GM23338 (cell line): Measurements from ENCODE around the gene ELAC2. TPM values are rescaled to one million over a fixed set of nuclear protein-coding genes. Genes with fewer than 3 reads are reported as not detected.

Experiments
- ATAC-seq: fragments of 200-7000 bp; cut with Tn5 transposase; 3 replicates; pipeline ENCODE4 v1.9.1; 2020
- DNase-seq: peaks from one replicate; pipeline ENCODE4 v3.0.0-alpha.2; 2015; ENCODE audit warnings: low spot score
- H2AFZ ChIP-seq: fragments of 200-600 bp; sonication (generic); 2 replicates; pipeline ENCODE4 v1.8.0; 2016; ENCODE audit warnings: antibody characterized with exemption, mild to moderate bottlenecking, moderate library complexity
- H3F3A ChIP-seq: fragments of 200-600 bp; sonication (generic); replicated peaks from 2 replicates; pipeline ENCODE4 v1.8.0; 2017; ENCODE audit warnings: antibody characterized with exemption, mixed run types, low read depth
- H3K27ac ChIP-seq: fragments of 200-600 bp; sonication (generic); 2 replicates; pipeline ENCODE4 v1.6.1; 2016; ENCODE audit warnings: low read depth
- H3K27me3 ChIP-seq: fragments of 200-600 bp; sonication (generic); 2 replicates; pipeline ENCODE4 v1.8.0; 2016; ENCODE audit warnings: mild to moderate bottlenecking, mixed run types, moderate library complexity; ENCODE audit not compliant: insufficient read depth
- H3K36me3 ChIP-seq: fragments of 200-600 bp; sonication (generic); 2 replicates; pipeline ENCODE4 v1.8.0; 2016; ENCODE audit warnings: mild to moderate bottlenecking; ENCODE audit not compliant: insufficient read depth
- H3K4me1 ChIP-seq: fragments of 200-600 bp; sonication (generic); 2 replicates; pipeline ENCODE4 v1.8.0; 2016; ENCODE audit warnings: mild to moderate bottlenecking, moderate library complexity; ENCODE audit not compliant: insufficient read depth
- H3K4me2 ChIP-seq: fragments of 200-600 bp; sonication (generic); 2 replicates; pipeline ENCODE4 v1.7.1; 2017; ENCODE audit warnings: mixed run types
- H3K4me3 ChIP-seq: fragments of 200-600 bp; sonication (generic); 2 replicates; pipeline ENCODE4 v1.6.1; 2016; ENCODE audit warnings: mixed run types
- H3K79me2 ChIP-seq: fragments of 200-600 bp; sonication (generic); replicated peaks from 2 replicates; pipeline ENCODE4 v1.8.0; 2017; ENCODE audit warnings: mild to moderate bottlenecking; ENCODE audit not compliant: insufficient read depth
- H3K9me2 ChIP-seq: fragments of 200-600 bp; sonication (generic); 2 replicates; pipeline ENCODE4 v1.8.0; 2017; ENCODE audit not compliant: insufficient read depth
- H4K20me1 ChIP-seq: fragments of 200-600 bp; sonication (generic); replicated peaks from 2 replicates; pipeline ENCODE4 v1.8.0; 2017; ENCODE audit warnings: mild to moderate bottlenecking; ENCODE audit not compliant: insufficient read depth
- H3K27ac Mint-ChIP-seq: 2 replicates; pipeline ENCODE4 v1.8.0; 2020; ENCODE audit warnings: inconsistent platforms, mild to moderate bottlenecking, moderate library complexity, mixed read lengths
- H3K27me3 Mint-ChIP-seq: 3 replicates; pipeline ENCODE4 v1.8.0; 2022; ENCODE audit warnings: low read depth, mild to moderate bottlenecking, moderate library complexity, mixed read lengths, inconsistent platforms; ENCODE audit not compliant: insufficient read depth, poor library complexity
- H3K36me3 Mint-ChIP-seq: 3 replicates; pipeline ENCODE4 v1.8.0; 2021; ENCODE audit warnings: low read depth, mild to moderate bottlenecking, inconsistent platforms, moderate library complexity, mixed read lengths
- H3K4me1 Mint-ChIP-seq: 3 replicates; pipeline ENCODE4 v1.8.0; 2020; ENCODE audit warnings: mild to moderate bottlenecking, inconsistent platforms, mixed read lengths
- H3K4me3 Mint-ChIP-seq: 3 replicates; pipeline ENCODE4 v1.8.0; 2021; ENCODE audit warnings: moderate library complexity, mild to moderate bottlenecking, inconsistent platforms, mixed read lengths
- H3K9me3 Mint-ChIP-seq: 3 replicates; pipeline ENCODE4 v1.8.0; 2020; ENCODE audit warnings: moderate library complexity, mild to moderate bottlenecking, inconsistent platforms, mixed read lengths
- JUNB ChIP-seq: IDR thresholded peaks from one replicate; pipeline ENCODE4 v1.6.1; 2016; ENCODE audit warnings: antibody characterized with exemption; ENCODE audit not compliant: unreplicated experiment
- POLR2AphosphoS5 ChIP-seq: IDR thresholded peaks from 2 replicates; pipeline ENCODE4 v1.6.1; 2016; ENCODE audit warnings: antibody characterized with exemption, low read depth
- ZNF114 ChIP-seq: fragments of 250-450 bp; sonication (Bioruptor Pico); IDR thresholded peaks from 2 replicates; pipeline ENCODE4 v1.5.0; 2020; ENCODE audit warnings: mild to moderate bottlenecking, moderate library complexity
- ZNF331 ChIP-seq: fragments of 250-450 bp; sonication (Bioruptor Pico); IDR thresholded peaks from 2 replicates; pipeline ENCODE4 v1.5.0; 2020; ENCODE audit warnings: low read depth, mild to moderate bottlenecking, moderate library complexity
- polyA plus RNA-seq: library from polyadenylated mRNA; unstranded; fragments of >200 nt; fragmentation: Nextera tagmentation; extraction: Ambion mirVana; gene quantifications from 2 replicates; pipeline ENCODE4 v1.2.1, GENCODE V29; 2016
- total RNA-seq: library from RNA; depleted of rRNA; stranded (reverse); fragments of >200 nt; shearing (Covaris generic); gene quantifications from 2 replicates; pipeline ENCODE4 v1.2.3, GENCODE V29; 2014
- TF ChIP-seq, protein P1 (sequence below): fragments of 250-450 bp; sonication (Bioruptor Pico); IDR thresholded peaks from 2 replicates; pipeline ENCODE4 v1.5.0; 2020; ENCODE audit warnings: mild to moderate bottlenecking, moderate library complexity
- TF ChIP-seq, protein P2 (sequence below), 2 experiments: fragments of 200-600 bp in 1 of 2; sonication (generic) in 1 of 2; conservative IDR thresholded peaks; 2 replicates each; pipeline versions ENCODE4 v1.5.1 to v1.6.1; 2016 to 2017; ENCODE audit warnings: antibody characterized with exemption in 2 of 2, low read depth in 2 of 2, mild to moderate bottlenecking in 2 of 2, moderate library complexity in 1 of 2
- TF ChIP-seq, protein P3 (sequence below): IDR thresholded peaks from 2 replicates; pipeline ENCODE4 v1.6.1; 2016; ENCODE audit warnings: antibody characterized with exemption

ELAC2 gene
- total and polyA plus RNA-seq, 2 experiments from 2014 or later, result 49.9 to 203 TPM

DNA sequence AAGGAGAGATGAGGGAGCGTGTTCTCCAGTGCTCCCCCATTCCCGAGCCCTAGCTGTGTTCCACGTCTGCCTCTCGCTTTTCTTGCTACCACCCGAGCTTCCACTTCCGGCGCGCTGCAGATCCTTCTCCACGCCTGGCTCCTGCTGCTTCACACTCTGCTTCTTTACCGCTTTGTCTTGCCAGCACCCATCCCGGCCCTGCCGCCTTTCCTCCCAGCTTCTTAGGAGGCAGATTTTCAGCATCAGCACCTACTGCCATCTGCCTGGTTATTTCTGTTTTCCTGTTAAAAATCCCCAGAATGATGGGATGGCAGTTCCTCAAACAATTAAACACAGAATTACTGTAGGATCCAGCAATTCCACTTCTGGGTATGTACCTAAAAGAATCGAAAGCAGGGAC lies 64.7 kb downstream of the ELAC2 start (continued):
- TF ChIP-seq, protein P1, sequence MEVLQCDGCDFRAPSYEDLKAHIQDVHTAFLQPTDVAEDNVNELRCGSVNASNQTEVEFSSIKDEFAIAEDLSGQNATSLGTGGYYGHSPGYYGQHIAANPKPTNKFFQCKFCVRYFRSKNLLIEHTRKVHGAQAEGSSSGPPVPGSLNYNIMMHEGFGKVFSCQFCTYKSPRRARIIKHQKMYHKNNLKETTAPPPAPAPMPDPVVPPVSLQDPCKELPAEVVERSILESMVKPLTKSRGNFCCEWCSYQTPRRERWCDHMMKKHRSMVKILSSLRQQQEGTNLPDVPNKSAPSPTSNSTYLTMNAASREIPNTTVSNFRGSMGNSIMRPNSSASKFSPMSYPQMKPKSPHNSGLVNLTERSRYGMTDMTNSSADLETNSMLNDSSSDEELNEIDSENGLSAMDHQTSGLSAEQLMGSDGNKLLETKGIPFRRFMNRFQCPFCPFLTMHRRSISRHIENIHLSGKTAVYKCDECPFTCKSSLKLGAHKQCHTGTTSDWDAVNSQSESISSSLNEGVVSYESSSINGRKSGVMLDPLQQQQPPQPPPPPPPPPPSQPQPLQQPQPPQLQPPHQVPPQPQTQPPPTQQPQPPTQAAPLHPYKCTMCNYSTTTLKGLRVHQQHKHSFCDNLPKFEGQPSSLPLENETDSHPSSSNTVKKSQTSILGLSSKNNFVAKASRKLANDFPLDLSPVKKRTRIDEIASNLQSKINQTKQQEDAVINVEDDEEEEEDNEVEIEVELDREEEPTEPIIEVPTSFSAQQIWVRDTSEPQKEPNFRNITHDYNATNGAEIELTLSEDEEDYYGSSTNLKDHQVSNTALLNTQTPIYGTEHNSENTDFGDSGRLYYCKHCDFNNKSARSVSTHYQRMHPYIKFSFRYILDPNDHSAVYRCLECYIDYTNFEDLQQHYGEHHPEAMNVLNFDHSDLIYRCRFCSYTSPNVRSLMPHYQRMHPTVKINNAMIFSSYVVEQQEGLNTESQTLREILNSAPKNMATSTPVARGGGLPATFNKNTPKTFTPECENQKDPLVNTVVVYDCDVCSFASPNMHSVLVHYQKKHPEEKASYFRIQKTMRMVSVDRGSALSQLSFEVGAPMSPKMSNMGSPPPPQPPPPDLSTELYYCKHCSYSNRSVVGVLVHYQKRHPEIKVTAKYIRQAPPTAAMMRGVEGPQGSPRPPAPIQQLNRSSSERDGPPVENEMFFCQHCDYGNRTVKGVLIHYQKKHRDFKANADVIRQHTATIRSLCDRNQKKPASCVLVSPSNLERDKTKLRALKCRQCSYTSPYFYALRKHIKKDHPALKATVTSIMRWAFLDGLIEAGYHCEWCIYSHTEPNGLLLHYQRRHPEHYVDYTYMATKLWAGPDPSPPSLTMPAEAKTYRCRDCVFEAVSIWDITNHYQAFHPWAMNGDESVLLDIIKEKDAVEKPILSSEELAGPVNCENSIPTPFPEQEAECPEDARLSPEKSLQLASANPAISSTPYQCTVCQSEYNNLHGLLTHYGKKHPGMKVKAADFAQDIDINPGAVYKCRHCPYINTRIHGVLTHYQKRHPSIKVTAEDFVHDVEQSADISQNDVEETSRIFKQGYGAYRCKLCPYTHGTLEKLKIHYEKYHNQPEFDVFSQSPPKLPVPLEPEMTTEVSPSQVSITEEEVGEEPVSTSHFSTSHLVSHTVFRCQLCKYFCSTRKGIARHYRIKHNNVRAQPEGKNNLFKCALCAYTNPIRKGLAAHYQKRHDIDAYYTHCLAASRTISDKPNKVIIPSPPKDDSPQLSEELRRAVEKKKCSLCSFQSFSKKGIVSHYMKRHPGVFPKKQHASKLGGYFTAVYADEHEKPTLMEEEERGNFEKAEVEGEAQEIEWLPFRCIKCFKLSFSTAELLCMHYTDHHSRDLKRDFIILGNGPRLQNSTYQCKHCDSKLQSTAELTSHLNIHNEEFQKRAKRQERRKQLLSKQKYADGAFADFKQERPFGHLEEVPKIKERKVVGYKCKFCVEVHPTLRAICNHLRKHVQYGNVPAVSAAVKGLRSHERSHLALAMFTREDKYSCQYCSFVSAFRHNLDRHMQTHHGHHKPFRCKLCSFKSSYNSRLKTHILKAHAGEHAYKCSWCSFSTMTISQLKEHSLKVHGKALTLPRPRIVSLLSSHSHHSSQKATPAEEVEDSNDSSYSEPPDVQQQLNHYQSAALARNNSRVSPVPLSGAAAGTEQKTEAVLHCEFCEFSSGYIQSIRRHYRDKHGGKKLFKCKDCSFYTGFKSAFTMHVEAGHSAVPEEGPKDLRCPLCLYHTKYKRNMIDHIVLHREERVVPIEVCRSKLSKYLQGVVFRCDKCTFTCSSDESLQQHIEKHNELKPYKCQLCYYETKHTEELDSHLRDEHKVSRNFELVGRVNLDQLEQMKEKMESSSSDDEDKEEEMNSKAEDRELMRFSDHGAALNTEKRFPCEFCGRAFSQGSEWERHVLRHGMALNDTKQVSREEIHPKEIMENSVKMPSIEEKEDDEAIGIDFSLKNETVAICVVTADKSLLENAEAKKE (CRISPR knock-in tag), result no peak
- TF ChIP-seq POLR2AphosphoS5, result no peak

DNA sequence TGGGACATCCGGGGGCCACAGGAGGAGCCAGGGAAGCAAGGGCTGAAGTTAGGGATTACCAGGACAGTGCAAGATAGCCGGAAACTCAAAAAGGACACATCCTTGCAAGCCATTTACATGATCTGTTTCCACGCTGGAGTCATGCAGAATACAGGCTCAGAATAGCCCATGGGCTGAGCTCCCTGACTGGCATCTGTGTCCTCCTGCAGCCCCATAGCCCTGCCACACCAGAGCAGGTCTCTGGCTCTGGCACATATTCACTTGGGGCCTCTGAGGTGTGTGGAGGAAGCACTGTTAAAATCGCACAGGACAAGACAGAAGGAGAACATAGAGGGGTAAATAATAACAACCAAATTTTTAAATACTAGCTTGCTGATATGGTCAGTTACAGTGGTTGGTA lies 65.8 kb downstream of the ELAC2 start:
- Mint-ChIP-seq H3K27ac (no peak overlapping the region), H3K36me3 (peaks cover 55% of the 10 kb centered on the region), H3K4me3 (no peak overlapping the region), H3K4me1 (no peaks in the 10 kb centered on the region), H3K27me3 (peaks cover 5% of the 10 kb centered on the region), H3K9me3 (peaks cover 6% of the 10 kb centered on the region; the same call in 2 of the 3 replicates)
- Histone ChIP-seq H3F3A (no peaks in the 10 kb centered on the region), H3K79me2 (no peaks in the 10 kb centered on the region), H3K4me1 (no peaks in the 10 kb centered on the region), H3K9me2 (no peaks in the 10 kb centered on the region), H2AFZ (no peak overlapping the region), H3K27ac (no peak overlapping the region), H3K36me3 (peaks cover 13% of the 10 kb centered on the region; the same call in 1 of the 2 replicates), H3K4me3 (no peak overlapping the region), H3K27me3 (no peaks in the 10 kb centered on the region), H3K4me2 (no peak overlapping the region), H4K20me1 (no peaks in the 10 kb centered on the region)
- DNase-seq, result no peak
- no peak for ATAC-seq
- TF ChIP-seq, protein P2, sequence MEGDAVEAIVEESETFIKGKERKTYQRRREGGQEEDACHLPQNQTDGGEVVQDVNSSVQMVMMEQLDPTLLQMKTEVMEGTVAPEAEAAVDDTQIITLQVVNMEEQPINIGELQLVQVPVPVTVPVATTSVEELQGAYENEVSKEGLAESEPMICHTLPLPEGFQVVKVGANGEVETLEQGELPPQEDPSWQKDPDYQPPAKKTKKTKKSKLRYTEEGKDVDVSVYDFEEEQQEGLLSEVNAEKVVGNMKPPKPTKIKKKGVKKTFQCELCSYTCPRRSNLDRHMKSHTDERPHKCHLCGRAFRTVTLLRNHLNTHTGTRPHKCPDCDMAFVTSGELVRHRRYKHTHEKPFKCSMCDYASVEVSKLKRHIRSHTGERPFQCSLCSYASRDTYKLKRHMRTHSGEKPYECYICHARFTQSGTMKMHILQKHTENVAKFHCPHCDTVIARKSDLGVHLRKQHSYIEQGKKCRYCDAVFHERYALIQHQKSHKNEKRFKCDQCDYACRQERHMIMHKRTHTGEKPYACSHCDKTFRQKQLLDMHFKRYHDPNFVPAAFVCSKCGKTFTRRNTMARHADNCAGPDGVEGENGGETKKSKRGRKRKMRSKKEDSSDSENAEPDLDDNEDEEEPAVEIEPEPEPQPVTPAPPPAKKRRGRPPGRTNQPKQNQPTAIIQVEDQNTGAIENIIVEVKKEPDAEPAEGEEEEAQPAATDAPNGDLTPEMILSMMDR (conservative IDR thresholded peaks at IDR 0.05; ENCODE audit: low read depth in 2 of 2), result no peak
- TF ChIP-seq, protein P3, sequence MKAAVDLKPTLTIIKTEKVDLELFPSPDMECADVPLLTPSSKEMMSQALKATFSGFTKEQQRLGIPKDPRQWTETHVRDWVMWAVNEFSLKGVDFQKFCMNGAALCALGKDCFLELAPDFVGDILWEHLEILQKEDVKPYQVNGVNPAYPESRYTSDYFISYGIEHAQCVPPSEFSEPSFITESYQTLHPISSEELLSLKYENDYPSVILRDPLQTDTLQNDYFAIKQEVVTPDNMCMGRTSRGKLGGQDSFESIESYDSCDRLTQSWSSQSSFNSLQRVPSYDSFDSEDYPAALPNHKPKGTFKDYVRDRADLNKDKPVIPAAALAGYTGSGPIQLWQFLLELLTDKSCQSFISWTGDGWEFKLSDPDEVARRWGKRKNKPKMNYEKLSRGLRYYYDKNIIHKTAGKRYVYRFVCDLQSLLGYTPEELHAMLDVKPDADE, result no peak
- TF ChIP-seq ZNF331 (CRISPR knock-in tag), result no peak
- no peak for TF ChIP-seq JUNB
- TF ChIP-seq, protein P1 (CRISPR knock-in tag), result no peak
- TF ChIP-seq ZNF114, result no peak
